ENCODE data around the gene PRG3. TPM values are rescaled to one million over a fixed set of nuclear protein-coding genes. Genes with fewer than 3 reads are reported as not detected.

PRG3 gene
- total RNA-seq, 4 donors from 2014 or later: not detected

DNA sequence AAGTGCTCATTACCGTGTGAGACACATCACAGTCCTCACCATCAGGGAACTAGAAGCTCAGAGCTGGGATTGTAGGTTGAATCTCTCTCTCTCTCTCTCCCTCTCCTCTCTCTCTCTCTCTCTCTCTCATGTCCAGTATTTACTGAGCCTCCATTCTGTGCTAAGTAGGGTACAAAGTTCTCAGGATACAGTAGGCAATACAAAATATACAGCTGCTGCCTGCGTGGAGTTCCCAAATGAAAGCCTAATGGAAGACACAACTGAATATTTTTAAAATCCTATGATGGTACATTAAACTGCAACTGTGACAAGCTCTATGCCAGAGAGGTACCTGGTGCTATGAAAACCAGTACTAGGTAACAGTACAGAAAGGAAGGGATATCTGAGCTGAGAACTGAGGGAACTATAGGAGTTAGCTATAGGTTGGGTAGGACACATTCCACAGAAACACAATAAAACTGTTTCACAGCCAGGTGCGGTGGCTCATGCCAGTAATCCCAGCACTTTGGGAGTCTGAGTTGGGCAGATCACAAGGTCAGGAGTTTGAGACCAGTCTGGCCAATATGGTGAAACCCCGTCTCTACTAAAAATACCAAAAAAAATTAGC lies 19.1 kb upstream of the PRG3 start:
- Histone ChIP-seq H3K4me3 (no peak overlapping the region), H3K36me3 (no peaks in the 10 kb centered on the region), H3K4me1 (no peaks in the 10 kb centered on the region), H3K27me3 (no peaks in the 10 kb centered on the region), H3K9me3 (no peaks in the 10 kb centered on the region), H3K27ac (no peak overlapping the region)
- TF ChIP-seq POLR2A (IDR thresholded peaks at IDR 0.05): no peak
- TF ChIP-seq, protein P1, sequence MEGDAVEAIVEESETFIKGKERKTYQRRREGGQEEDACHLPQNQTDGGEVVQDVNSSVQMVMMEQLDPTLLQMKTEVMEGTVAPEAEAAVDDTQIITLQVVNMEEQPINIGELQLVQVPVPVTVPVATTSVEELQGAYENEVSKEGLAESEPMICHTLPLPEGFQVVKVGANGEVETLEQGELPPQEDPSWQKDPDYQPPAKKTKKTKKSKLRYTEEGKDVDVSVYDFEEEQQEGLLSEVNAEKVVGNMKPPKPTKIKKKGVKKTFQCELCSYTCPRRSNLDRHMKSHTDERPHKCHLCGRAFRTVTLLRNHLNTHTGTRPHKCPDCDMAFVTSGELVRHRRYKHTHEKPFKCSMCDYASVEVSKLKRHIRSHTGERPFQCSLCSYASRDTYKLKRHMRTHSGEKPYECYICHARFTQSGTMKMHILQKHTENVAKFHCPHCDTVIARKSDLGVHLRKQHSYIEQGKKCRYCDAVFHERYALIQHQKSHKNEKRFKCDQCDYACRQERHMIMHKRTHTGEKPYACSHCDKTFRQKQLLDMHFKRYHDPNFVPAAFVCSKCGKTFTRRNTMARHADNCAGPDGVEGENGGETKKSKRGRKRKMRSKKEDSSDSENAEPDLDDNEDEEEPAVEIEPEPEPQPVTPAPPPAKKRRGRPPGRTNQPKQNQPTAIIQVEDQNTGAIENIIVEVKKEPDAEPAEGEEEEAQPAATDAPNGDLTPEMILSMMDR (IDR thresholded peaks at IDR 0.05): no peak
- no peak for DNase-seq
- intact Hi-C loops (cut with DNase I; ENCODE audit: low total_unique reads): no loop called here

- Histone ChIP-seq H3K4me1 (no peaks in the 10 kb centered on the region), H3K9me3 (no peaks in the 10 kb centered on the region), H3K4me3 (no peak overlapping the region), H3K36me3 (no peaks in the 10 kb centered on the region), H3K27ac (no peak overlapping the region), H3K27me3 (no peaks in the 10 kb centered on the region)
- intact Hi-C loops (cut with DNase I; ENCODE audit: low total_unique reads): no loop called here
- DNase-seq: no peak
- no peak for TF ChIP-seq POLR2A (IDR thresholded peaks at IDR 0.05)
- TF ChIP-seq, protein P1 (IDR thresholded peaks at IDR 0.05): no peak
These were observed 18.3 kb upstream of the PRG3 start for GRCh38 chr11:57399221-57399620.

DNA sequence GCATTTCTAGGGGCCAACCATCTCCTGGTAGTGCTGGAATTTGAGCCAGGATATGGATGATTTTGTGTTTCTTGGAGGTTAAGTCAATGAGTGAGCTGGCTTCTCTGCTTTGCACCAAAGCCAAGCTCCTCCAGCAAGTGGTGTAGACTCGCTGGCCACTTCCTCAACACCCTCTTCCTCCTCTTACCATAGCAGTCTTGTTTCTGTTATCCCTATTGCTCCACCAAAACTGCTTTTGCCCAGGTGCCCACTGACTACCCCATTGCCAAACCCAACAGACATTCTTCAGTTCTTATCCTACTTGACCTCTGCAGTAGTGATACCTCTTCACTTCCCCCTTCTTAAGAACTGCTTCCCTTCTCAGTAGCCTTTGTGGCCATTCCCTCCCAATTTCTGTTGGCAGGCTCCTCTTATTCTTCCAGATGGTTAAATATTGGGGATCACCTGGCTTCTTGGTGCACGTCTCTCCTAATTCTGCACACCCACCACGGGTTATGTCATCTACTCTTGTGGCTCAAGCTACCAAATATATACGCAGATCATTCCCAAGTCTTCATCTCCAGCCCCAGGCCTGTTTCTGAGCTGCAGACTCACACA lies 16.5 kb upstream of the PRG3 start:
- TF ChIP-seq, protein P1 (IDR thresholded peaks at IDR 0.05): no peak
- TF ChIP-seq POLR2A (IDR thresholded peaks at IDR 0.05): no peak
- H3K4me1 ChIP-seq: no peaks in the 10 kb centered on the region
- intact Hi-C loops (cut with DNase I; ENCODE audit: low total_unique reads): no loop called here
- no peaks in the 10 kb centered on the region for H3K9me3 ChIP-seq
- DNase-seq: no peak
- H3K4me3 ChIP-seq: no peak overlapping the region
- no peaks in the 10 kb centered on the region for H3K27me3 ChIP-seq
- no peak overlapping the region for H3K27ac ChIP-seq
- no peaks in the 10 kb centered on the region for H3K36me3 ChIP-seq

GRCh38 chr11:57396744-57397143 lies 15.8 kb upstream of the PRG3 start:
- H3K4me1 ChIP-seq: no peaks in the 10 kb centered on the region
- no peaks in the 10 kb centered on the region for H3K9me3 ChIP-seq
- intact Hi-C loops (cut with DNase I; ENCODE audit: low total_unique reads): no loop called here
- no peak overlapping the region for H3K4me3 ChIP-seq
- no peaks in the 10 kb centered on the region for H3K36me3 ChIP-seq
- DNase-seq: no peak
- no peak overlapping the region for H3K27ac ChIP-seq
- TF ChIP-seq, protein P1 (IDR thresholded peaks at IDR 0.05): no peak
- TF ChIP-seq POLR2A (IDR thresholded peaks at IDR 0.05): no peak
- no peaks in the 10 kb centered on the region for H3K27me3 ChIP-seq

- intact Hi-C loops (cut with DNase I; ENCODE audit: low total_unique reads): no loop called here
- no peak for TF ChIP-seq POLR2A (IDR thresholded peaks at IDR 0.05)
- TF ChIP-seq, protein P1 (IDR thresholded peaks at IDR 0.05): no peak
- DNase-seq: no peak
These were observed 15.1 kb upstream of the PRG3 start for GRCh38 chr11:57395905-57396623.

More at GRCh38 chr11:57395905-57396623, 15.1 kb upstream of the PRG3 start:
- H3K4me3 ChIP-seq: no peak overlapping the region
- no peaks in the 10 kb centered on the region for H3K4me1 ChIP-seq
- no peaks in the 10 kb centered on the region for H3K27me3 ChIP-seq
- H3K27ac ChIP-seq: no peak overlapping the region
- H3K9me3 ChIP-seq: no peaks in the 10 kb centered on the region
- H3K36me3 ChIP-seq: no peaks in the 10 kb centered on the region
